Measurements from ENCODE around the gene ADAMTS1. TPM values are rescaled to one million over a fixed set of nuclear protein-coding genes. Genes with fewer than 3 reads are reported as not detected.

The ADAMTS1 gene
- total and polyA plus RNA-seq, 2 donors (not counting 3 experiments of a cell fraction or from before 2014, with no cell fraction given): 15.4 to 16.3 TPM

GRCh38 chr21:26794597-26795411 lies 50.4 kb downstream of the ADAMTS1 start:
- BruUV-seq (replicated peaks): no TSS peak
- Histone ChIP-seq H3K36me3 (ENCODE audit: control insufficient read depth in 2 of 2, extremely low read depth in 1 of 2, insufficient read depth in 2 of 2, low read length in 2 of 2) (no peaks in the 10 kb centered on the region), H2AFZ (ENCODE audit: low read depth, low read length) (no peak overlapping the region), H3K4me2 (ENCODE audit: insufficient read depth, low read length) (no peak overlapping the region), H3K9me1 (replicated peaks; ENCODE audit: control insufficient read depth, extremely low read depth, insufficient read depth, low read length) (no peaks in the 10 kb centered on the region), H3K4me3 (replicated peaks in 1 of 3; ENCODE audit: insufficient read depth in 1 of 3, low read depth in 1 of 3, low read length in 3 of 3) (no peak overlapping the region), H3K27me3 (ENCODE audit: control insufficient read depth in 2 of 2, insufficient read depth in 2 of 2, low read length in 2 of 2) (peaks cover 0 to 4% of the 10 kb centered on the region in 2 experiments), H4K20me1 (replicated peaks; ENCODE audit: control insufficient read depth, extremely low read depth, insufficient read depth, low read length) (no peaks in the 10 kb centered on the region), H3K27ac (ENCODE audit: insufficient read depth, low read depth, low read length) (no peak overlapping the region), H3K9ac (replicated peaks; ENCODE audit: extremely low read depth, insufficient read depth, low read length) (no peak overlapping the region), H3K4me1 (ENCODE audit: control insufficient read depth, extremely low read depth, insufficient read depth, low read length) (no peaks in the 10 kb centered on the region), H3K79me2 (ENCODE audit: control insufficient read depth, insufficient read depth, low read length) (no peaks in the 10 kb centered on the region), H3K9me3 (replicated peaks; ENCODE audit: control insufficient read depth, insufficient read depth, low read length) (no peaks in the 10 kb centered on the region)
- ChIA-PET POLR2A (interaction anchor here (0.5 kb wide), 1 partner anchor 1051 kb away, joined by 3 read pairs; no protein-coding TSS in a partner anchor), CTCF (no interaction called here)
- no peak for FAIRE-seq
- no peak for DNase-seq (ENCODE audit: low read depth, low spot score)
- TF ChIP-seq JUN (IDR thresholded peaks at IDR 0.05; ENCODE audit: borderline replicate concordance, insufficient read depth, insufficient read length, low read depth): no peak
- TF ChIP-seq FOS (IDR thresholded peaks at IDR 0.05; ENCODE audit: borderline replicate concordance, insufficient read depth, low read length): no peak
- TF ChIP-seq MYC (IDR thresholded peaks at IDR 0.05; ENCODE audit: low read depth, low read length): no peak
- TF ChIP-seq MAX (IDR thresholded peaks at IDR 0.05; ENCODE audit: insufficient read depth, insufficient read length): no peak
- no peak for TF ChIP-seq POLR2A (IDR thresholded peaks at IDR 0.05; ENCODE audit: low read depth, low read length)
- no peak for TF ChIP-seq CTCF (IDR thresholded peaks at IDR 0.05; ENCODE audit: extremely low read depth in 1 of 2, insufficient read depth in 1 of 2, low read depth in 1 of 2, low read length in 2 of 2)
- TF ChIP-seq GATA2 (IDR thresholded peaks at IDR 0.05; ENCODE audit: insufficient read depth, insufficient read length, low read depth, low read length): no peak
- no peak for TF ChIP-seq POLR2AphosphoS5 (IDR thresholded peaks at IDR 0.05; ENCODE audit: insufficient read depth, low read depth, low read length)
- no peak for TF ChIP-seq EZH2 (IDR thresholded peaks at IDR 0.05; ENCODE audit: borderline replicate concordance, low read depth, low read length, severe bottlenecking)
- dilution Hi-C loops (cut with MboI; ENCODE audit: extremely low pct_ligation_motif_present, low sequenced_read_pairs) (no loop called here), intact Hi-C loops (cut with micrococcal nuclease) (no loop called here)

Measured in endothelial cell of umbilical vein (primary cell).